Liver (tissue), 9 donors: Measurements from ENCODE around the gene TRA2B. TPM values are rescaled to one million over a fixed set of nuclear protein-coding genes. Genes with fewer than 3 reads are reported as not detected.

Experiments
- DNase-seq: peaks from one replicate; pipeline ENCODE4 v3.0.0-alpha.2; 2017; ENCODE audit warnings: low spot score
- H3K27ac ChIP-seq, 2 donors: one replicate each; pipeline ENCODE4 v1.7.0; 2013; ENCODE audit warnings: inconsistent platforms in 2 of 2, low read length in 2 of 2, control low read depth in 1 of 2, low read depth in 1 of 2, mild to moderate bottlenecking in 1 of 2
- H3K27me3 ChIP-seq, 4 donors: one replicate each; pipeline versions ENCODE4 v1.6.1 to v1.7.0; 2013; ENCODE audit warnings: low read length in 3 of 4, inconsistent platforms in 1 of 4, mild to moderate bottlenecking in 1 of 4, moderate library complexity in 1 of 4; ENCODE audit not compliant: control insufficient read depth in 4 of 4, insufficient read depth in 4 of 4
- H3K36me3 ChIP-seq, 4 donors: one replicate each; pipeline versions ENCODE4 v1.6.1 to v1.7.0; 2013; ENCODE audit warnings: low read length in 3 of 4, mild to moderate bottlenecking in 3 of 4, low read depth in 1 of 4, moderate library complexity in 1 of 4; ENCODE audit not compliant: control insufficient read depth in 4 of 4, insufficient read depth in 3 of 4
- H3K4me1 ChIP-seq, 4 donors: one replicate each; pipeline versions ENCODE4 v1.6.1 to v1.7.0; 2013; ENCODE audit warnings: low read length in 3 of 4, mild to moderate bottlenecking in 3 of 4, moderate library complexity in 1 of 4; ENCODE audit not compliant: control insufficient read depth in 4 of 4, insufficient read depth in 4 of 4
- H3K4me3 ChIP-seq, 3 donors: one replicate each; pipeline versions ENCODE4 v1.6.1 to v1.7.0; 2013; ENCODE audit warnings: low read length in 3 of 3, control low read depth in 1 of 3, low read depth in 1 of 3, mild to moderate bottlenecking in 1 of 3
- H3K9ac ChIP-seq, 2 donors: one replicate each; pipeline ENCODE4 v1.7.0; 2013; ENCODE audit warnings: low read length in 2 of 2, mild to moderate bottlenecking in 2 of 2, moderate library complexity in 2 of 2, control low read depth in 1 of 2, low read depth in 1 of 2
- H3K9me3 ChIP-seq, 4 donors: one replicate each; pipeline versions ENCODE4 v1.6.1 to v1.7.0; 2013; ENCODE audit warnings: low read length in 3 of 4; ENCODE audit not compliant: control insufficient read depth in 4 of 4
- ATF3 ChIP-seq: IDR thresholded peaks from 2 replicates; pipeline ENCODE4 v1.6.1; 2016; ENCODE audit warnings: antibody characterized with exemption
- CTCF ChIP-seq: fragments of 150-350 bp; IDR thresholded peaks from 2 replicates; pipeline ENCODE4 v1.5.1; 2017; ENCODE audit warnings: improper control_type of control experiment, low read depth, low read length; ENCODE audit not compliant: missing input control
- EGR1 ChIP-seq, 2 donors: IDR thresholded peaks; 2 replicates each; pipeline ENCODE4 v1.6.1; 2016 to 2018; ENCODE audit warnings: antibody characterized with exemption in 2 of 2, low read depth in 2 of 2
- FOXA1 ChIP-seq: IDR thresholded peaks from 2 replicates; pipeline ENCODE4 v1.6.1; 2016; ENCODE audit warnings: antibody characterized with exemption
- FOXA2 ChIP-seq: IDR thresholded peaks from 2 replicates; pipeline ENCODE4 v1.6.1; 2016; ENCODE audit warnings: antibody characterized with exemption
- GABPA ChIP-seq, 2 donors: IDR thresholded peaks in 1 of 2; conservative IDR thresholded peaks in 1 of 2; 2 replicates each; pipeline ENCODE4 v1.6.1; 2016; ENCODE audit warnings: antibody characterized with exemption in 2 of 2, mild to moderate bottlenecking in 1 of 2, moderate library complexity in 1 of 2
- HNF4A ChIP-seq, 2 donors: conservative IDR thresholded peaks; 2 replicates each; pipeline ENCODE4 v1.6.1; 2016; ENCODE audit warnings: antibody characterized with exemption in 2 of 2, mild to moderate bottlenecking in 2 of 2
- HNF4G ChIP-seq: IDR thresholded peaks from 2 replicates; pipeline ENCODE4 v1.6.1; 2016; ENCODE audit warnings: antibody characterized with exemption
- JUND ChIP-seq, 2 donors: IDR thresholded peaks; 2 replicates each; pipeline ENCODE4 v1.6.1; 2016; ENCODE audit warnings: antibody characterized with exemption in 2 of 2
- MAX ChIP-seq: IDR thresholded peaks from 2 replicates; pipeline ENCODE4 v1.6.1; 2016; ENCODE audit warnings: antibody characterized with exemption
- NR2F2 ChIP-seq: IDR thresholded peaks from 2 replicates; pipeline ENCODE4 v1.6.1; 2016; ENCODE audit warnings: antibody characterized with exemption
- RAD21 ChIP-seq, 2 donors: IDR thresholded peaks; 2 replicates each; pipeline ENCODE4 v1.6.1; 2016; ENCODE audit warnings: antibody characterized with exemption in 2 of 2, mild to moderate bottlenecking in 2 of 2
- REST ChIP-seq: IDR thresholded peaks from 2 replicates; pipeline ENCODE4 v1.6.1; 2016; ENCODE audit warnings: antibody characterized with exemption, mild to moderate bottlenecking
- RXRA ChIP-seq, 2 donors: IDR thresholded peaks; 2 replicates each; pipeline ENCODE4 v1.6.1; 2017 to 2018; ENCODE audit warnings: antibody characterized with exemption in 2 of 2, mild to moderate bottlenecking in 1 of 2
- SP1 ChIP-seq: IDR thresholded peaks from 2 replicates; pipeline ENCODE4 v1.6.1; 2018; ENCODE audit warnings: antibody characterized with exemption, mild to moderate bottlenecking
- TAF1 ChIP-seq: conservative IDR thresholded peaks from 2 replicates; pipeline ENCODE4 v1.6.1; 2016; ENCODE audit warnings: antibody characterized with exemption, mild to moderate bottlenecking
- YY1 ChIP-seq: IDR thresholded peaks from 2 replicates; pipeline ENCODE4 v1.6.1; 2016; ENCODE audit warnings: antibody characterized with exemption, mild to moderate bottlenecking
- ZBTB33 ChIP-seq: IDR thresholded peaks from 2 replicates; pipeline ENCODE4 v1.6.1; 2016; ENCODE audit warnings: antibody characterized with exemption
- WGBS: extraction: QIAGEN DNeasy Blood & Tissue Kit; methylation state at CpG from one replicate; pipeline ENCODE4 v1.1.7; 2013; 5-methylcytosine and 5-hydroxymethylcytosine counted together
- polyA plus RNA-seq, 2 donors: library from polyadenylated mRNA; stranded (reverse) in 1 of 2; unstranded in 1 of 2; fragments of 200-250 nt in 1 of 2; fragments of >200 nt in 1 of 2; fragmentation: Nextera tagmentation in 1 of 2; extraction: Ambion mirVana in 1 of 2; gene quantifications; one replicate each; pipeline versions ENCODE4 v1.2.1 to v1.2.3, GENCODE V29; 2013 to 2015
- total RNA-seq, 2 donors: library from RNA; depleted of rRNA; stranded (reverse); fragments of >200 nt; gene quantifications; one replicate each; pipeline ENCODE4 v1.2.3, GENCODE V29; 2014
- donor health status: healthy.
- donor health status: healthy.
- donor health status: healthy.
- donor health status: healthy.
- donor health status: healthy.

TRA2B gene
- total and polyA plus RNA-seq, 4 donors: 31.8 to 106 (median 70.4) TPM

- Histone ChIP-seq H3K9ac (peak overlapping the region in 1 of 2 donors; percentile 25), H3K4me3 (peak overlapping the region in 2 of 3 donors; percentile 5 to 11), H3K9me3 (no peaks in the 10 kb centered on the region), H3K4me1 (peaks cover 15 to 82% (median 80%) of the 10 kb centered on the region in 4 donors), H3K27ac (no peak overlapping the region), H3K36me3 (peaks cover 0 to 3% (median 2%) of the 10 kb centered on the region in 4 donors), H3K27me3 (no peaks in the 10 kb centered on the region)
- TF ChIP-seq MAX (no peak), ZBTB33 (no peak), HNF4G (no peak), JUND (IDR thresholded peaks at IDR 0.05) (no peak), GABPA (IDR thresholded peaks at IDR 0.05 in 1 of 2, conservative IDR thresholded peaks at IDR 0.05 in 1 of 2) (no peak), RAD21 (IDR thresholded peaks at IDR 0.05) (no peak), NR2F2 (no peak), TAF1 (no peak), ATF3 (no peak), HNF4A (conservative IDR thresholded peaks at IDR 0.05) (no peak), EGR1 (IDR thresholded peaks at IDR 0.05; ENCODE audit: low read depth in 2 of 2) (no peak), REST (no peak), YY1 (no peak), SP1 (no peak), RXRA (IDR thresholded peaks at IDR 0.05) (no peak), FOXA1 (no peak), FOXA2 (no peak), CTCF (no peak)
- DNase-seq: no peak
- 17% methylated on average over 8 of the region's 8 CpGs for WGBS
Observed at GRCh38 chr3:185931777-185932612, 5.8 kb downstream of the TRA2B start.
